ENCODE data around the gene SFSWAP. TPM values are rescaled to one million over a fixed set of nuclear protein-coding genes. Genes with fewer than 3 reads are reported as not detected.

Gene SFSWAP
- total RNA-seq, 1 experiment from 2014 or later: 48.1 TPM

GRCh38 chr12:131721548-131721947 is 10.7 kb downstream of the SFSWAP start:
- Histone ChIP-seq H4K20me1 (ENCODE audit: control insufficient read depth, insufficient read depth, insufficient read length) (no peaks in the 10 kb centered on the region), H2BK12ac (ENCODE audit: insufficient read length, low read depth, low read length) (no peak overlapping the region), H3K23ac (ENCODE audit: insufficient read length, low read depth, low read length) (no peak overlapping the region), H2AFZ (ENCODE audit: low read length) (no peak overlapping the region), H3K9me3 (ENCODE audit: control insufficient read depth, low read depth, low read length) (no peaks in the 10 kb centered on the region), H3K18ac (ENCODE audit: insufficient read length, low read depth, low read length) (no peak overlapping the region), H4K5ac (ENCODE audit: insufficient read length, low read depth, low read length) (no peak overlapping the region), H3K4me1 (ENCODE audit: insufficient read depth, low read length) (peaks cover 11% of the 10 kb centered on the region), H3K4me2 (ENCODE audit: insufficient read depth, insufficient read length, low read length) (no peak overlapping the region), H3K79me2 (ENCODE audit: insufficient read depth, low read length) (peaks cover 2% of the 10 kb centered on the region; the same call in 1 of the 2 replicates), H3K23me2 (ENCODE audit: insufficient read length, low read depth, low read length, poor library complexity, severe bottlenecking) (no peaks in the 10 kb centered on the region), H3T11ph (ENCODE audit: low read length) (no peak overlapping the region), H3K56ac (ENCODE audit: insufficient read length, low read depth, low read length) (no peak overlapping the region), H3K14ac (ENCODE audit: insufficient read depth, low read length) (no peak overlapping the region), H2BK20ac (ENCODE audit: low read depth, low read length, poor library complexity, severe bottlenecking) (no peak overlapping the region), H2AK5ac (ENCODE audit: insufficient read length, low read length) (no peak overlapping the region), H3K9ac (ENCODE audit: extremely low read depth, insufficient read length, low read length) (no peak overlapping the region), H3K27me3 (ENCODE audit: insufficient read depth, low read length) (no peaks in the 10 kb centered on the region), H4K8ac (replicated peaks; ENCODE audit: insufficient read length, low read depth, low read length) (no peak overlapping the region), H4K91ac (ENCODE audit: insufficient read length, low read depth, low read length) (no peak overlapping the region), H2BK5ac (ENCODE audit: insufficient read length, low read length) (no peak overlapping the region), H3K27ac (ENCODE audit: insufficient read length, low read depth, low read length) (peak overlapping the region; percentile 97), H3K4ac (ENCODE audit: low read depth, low read length) (no peak overlapping the region), H2BK120ac (ENCODE audit: low read depth, low read length, poor library complexity, severe bottlenecking) (no peak overlapping the region), H3K79me1 (ENCODE audit: insufficient read depth, low read depth, low read length, poor library complexity, severe bottlenecking) (no peaks in the 10 kb centered on the region), H2BK15ac (ENCODE audit: low read depth, low read length) (no peak overlapping the region)
- Mint-ChIP-seq H3K36me3 (ENCODE audit: insufficient read depth in 1 of 3, low read depth in 3 of 3) (peaks cover 49 to 74% (median 67%) of the 10 kb centered on the region in 3 experiments), H3K27me3 (ENCODE audit: low read depth) (no peaks in the 10 kb centered on the region), H3K4me1 (peaks cover 44 to 48% of the 10 kb centered on the region in 2 experiments), H3K4me3 (no peak overlapping the region), H3K9me3 (no peaks in the 10 kb centered on the region), H3K27ac (peak overlapping the region; percentile 97 to 99 (median 98); a peak in 6 of 7 replicates)
- no CpG with 5 or more reads among the region's 1 CpG for WGBS (ENCODE audit: extremely low coverage, insufficient read length, low lambda C conversion rate)
- DNase-seq: no peak
- no peak for TF ChIP-seq CTCF (conservative IDR thresholded peaks at IDR 0.05)

Data from H9 (cell line).